ENCODE data around the gene MPHOSPH9.

The MPHOSPH9 gene

GRCh38 chr12:123261196-123261595, 28.3 kb upstream of the MPHOSPH9 start:
- TF ChIP-seq MAX (IDR thresholded peaks at IDR 0.05): no peak
- no peak for TF ChIP-seq RAD21 (IDR thresholded peaks at IDR 0.05; ENCODE audit: low read depth)
- no peak for TF ChIP-seq TAF1 (IDR thresholded peaks at IDR 0.05; ENCODE audit: low read depth)
- TF ChIP-seq TEAD4 (IDR thresholded peaks at IDR 0.05): no peak
- TF ChIP-seq REST (IDR thresholded peaks at IDR 0.05; ENCODE audit: low read depth): no peak
- TF ChIP-seq CREB1 (IDR thresholded peaks at IDR 0.05; ENCODE audit: low read depth): no peak
- no peak for TF ChIP-seq FOXM1 (IDR thresholded peaks at IDR 0.05; ENCODE audit: borderline replicate concordance, low read depth)
- no peak for TF ChIP-seq EGR1 (IDR thresholded peaks at IDR 0.05)
- no peak for TF ChIP-seq NFIC (IDR thresholded peaks at IDR 0.05)
- no peak for TF ChIP-seq YY1 (IDR thresholded peaks at IDR 0.05; ENCODE audit: low read depth)
- TF ChIP-seq USF1 (IDR thresholded peaks at IDR 0.05): no peak
- TF ChIP-seq TCF12 (IDR thresholded peaks at IDR 0.05; ENCODE audit: low read depth): no peak
- no peak for TF ChIP-seq EP300 (IDR thresholded peaks at IDR 0.05; ENCODE audit: borderline replicate concordance)
- TF ChIP-seq ZBTB7A (IDR thresholded peaks at IDR 0.05; ENCODE audit: low read depth): no peak
- no peak for TF ChIP-seq CEBPB (IDR thresholded peaks at IDR 0.05)

- TF ChIP-seq RAD21 (IDR thresholded peaks at IDR 0.05; ENCODE audit: low read depth) (no peak), MAX (IDR thresholded peaks at IDR 0.05) (no peak), YY1 (IDR thresholded peaks at IDR 0.05; ENCODE audit: low read depth) (no peak), CEBPB (IDR thresholded peaks at IDR 0.05) (no peak), TEAD4 (IDR thresholded peaks at IDR 0.05) (no peak), USF1 (IDR thresholded peaks at IDR 0.05) (no peak), EP300 (IDR thresholded peaks at IDR 0.05; ENCODE audit: borderline replicate concordance) (no peak), NFIC (IDR thresholded peaks at IDR 0.05) (no peak), EGR1 (IDR thresholded peaks at IDR 0.05) (no peak), TCF12 (IDR thresholded peaks at IDR 0.05; ENCODE audit: low read depth) (no peak), CREB1 (IDR thresholded peaks at IDR 0.05; ENCODE audit: low read depth) (no peak), ZBTB7A (IDR thresholded peaks at IDR 0.05; ENCODE audit: low read depth) (no peak), FOXM1 (IDR thresholded peaks at IDR 0.05; ENCODE audit: borderline replicate concordance, low read depth) (no peak), REST (IDR thresholded peaks at IDR 0.05; ENCODE audit: low read depth) (no peak)
Measured at GRCh38 chr12:123260081-123260480, 27.1 kb upstream of the MPHOSPH9 start.

- TF ChIP-seq NFIC (IDR thresholded peaks at IDR 0.05) (no peak), FOXM1 (IDR thresholded peaks at IDR 0.05; ENCODE audit: borderline replicate concordance, low read depth) (no peak), EGR1 (IDR thresholded peaks at IDR 0.05) (no peak), CEBPB (IDR thresholded peaks at IDR 0.05) (no peak), CREB1 (IDR thresholded peaks at IDR 0.05; ENCODE audit: low read depth) (no peak), TCF12 (IDR thresholded peaks at IDR 0.05; ENCODE audit: low read depth) (no peak), TEAD4 (IDR thresholded peaks at IDR 0.05) (no peak), TAF1 (IDR thresholded peaks at IDR 0.05; ENCODE audit: low read depth) (no peak), MAX (IDR thresholded peaks at IDR 0.05) (no peak), REST (IDR thresholded peaks at IDR 0.05; ENCODE audit: low read depth) (no peak), ZBTB7A (IDR thresholded peaks at IDR 0.05; ENCODE audit: low read depth) (no peak), EP300 (IDR thresholded peaks at IDR 0.05; ENCODE audit: borderline replicate concordance) (no peak), RAD21 (IDR thresholded peaks at IDR 0.05; ENCODE audit: low read depth) (no peak), YY1 (IDR thresholded peaks at IDR 0.05; ENCODE audit: low read depth) (no peak), USF1 (IDR thresholded peaks at IDR 0.05) (no peak)
Measured at GRCh38 chr12:123258593-123258992, 25.7 kb upstream of the MPHOSPH9 start.
